GM12801 (cell line): ENCODE data around the gene CLIC5.

Experiments
- CTCF ChIP-seq: IDR thresholded peaks from one replicate; pipeline ENCODE4 v1.5.1; 2011; ENCODE audit warnings: control low read depth; ENCODE audit not compliant: insufficient read length; ENCODE audit errors: extremely low read depth

The CLIC5 gene

GRCh38 chr6:45933855-45934254 is 81.8 kb downstream of the CLIC5 start:
- no peak for TF ChIP-seq CTCF

DNA sequence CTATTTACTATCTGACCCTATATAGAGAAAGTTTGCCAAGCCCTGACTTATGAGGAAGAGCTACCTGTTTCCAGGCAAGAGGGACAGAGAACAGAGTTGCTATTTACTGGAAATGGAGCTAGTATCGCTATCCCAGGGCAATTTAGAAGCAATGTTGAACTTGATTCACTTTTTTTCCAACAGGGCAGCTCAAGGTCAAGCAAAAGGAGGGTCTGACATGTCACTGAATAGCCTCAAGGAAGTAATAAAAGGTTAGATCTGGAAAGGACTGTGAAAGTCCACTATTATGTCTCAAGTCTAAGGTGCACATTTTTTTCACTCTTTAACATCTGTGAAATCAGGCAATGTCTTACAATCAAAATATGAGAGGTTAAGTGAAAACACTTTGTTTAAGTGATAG is 84.4 kb downstream of the CLIC5 start:
- no peak for TF ChIP-seq CTCF

GRCh38 chr6:45930420-45931040 is 85.1 kb downstream of the CLIC5 start:
- peak; percentile 37 for TF ChIP-seq CTCF

DNA sequence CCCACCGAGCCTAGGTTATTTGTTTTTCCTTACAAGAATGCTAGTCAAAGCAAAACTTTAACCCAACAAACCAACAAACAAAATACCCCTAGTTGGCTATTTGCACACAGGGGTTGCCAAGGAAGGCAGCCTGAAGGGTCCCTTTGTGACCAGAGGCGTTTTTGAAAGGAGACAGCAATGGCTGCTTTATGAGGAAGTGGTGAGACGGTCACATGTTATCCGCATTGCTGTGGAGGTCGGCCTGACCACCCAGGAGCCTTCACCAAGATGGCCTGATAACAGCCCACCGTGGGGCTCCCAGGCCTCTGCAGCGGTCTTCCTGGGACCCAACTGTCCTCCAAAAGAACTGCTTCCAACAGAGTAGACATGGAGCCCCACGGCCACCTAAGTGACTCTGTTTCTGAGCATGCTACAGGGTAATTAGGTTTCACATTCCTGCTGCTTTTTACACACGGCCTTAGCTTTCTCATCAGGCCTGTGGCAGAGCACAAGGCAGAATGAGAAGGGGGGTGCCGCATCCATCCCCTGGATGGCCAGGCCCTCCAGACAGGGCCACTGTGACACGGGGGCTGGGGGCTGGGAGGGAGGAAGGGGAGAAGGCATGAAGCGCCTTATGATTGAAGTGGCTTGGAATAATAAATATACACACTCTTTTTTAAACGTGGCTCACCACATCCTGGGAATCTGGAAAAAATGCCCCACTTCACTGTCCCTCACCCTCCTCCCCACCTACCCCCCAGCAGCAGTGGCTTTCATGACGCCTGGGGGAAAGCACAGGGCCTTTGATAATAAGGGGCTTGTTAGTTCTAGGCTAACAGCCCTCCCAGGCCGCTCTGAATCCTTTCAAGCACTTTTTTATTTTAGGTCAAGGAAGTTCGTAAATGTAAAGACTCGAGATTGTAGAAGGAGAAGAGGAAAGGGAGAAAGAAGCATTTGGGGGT is 86.0 kb downstream of the CLIC5 start:
- no peak for TF ChIP-seq CTCF

GRCh38 chr6:45928721-45929305 is 86.8 kb downstream of the CLIC5 start:
- no peak for TF ChIP-seq CTCF

- TF ChIP-seq CTCF, result no peak
These were observed 88.0 kb downstream of the CLIC5 start for GRCh38 chr6:45927421-45928320.
